GM21390 (cell line): ENCODE data around the gene NES.

ENCODE experiments used
- ATAC-seq: cut with Tn5 transposase; IDR thresholded peaks from one replicate; pipeline ENCODE4 v1.9.1; 2021; ENCODE audit not compliant: unreplicated experiment

The NES gene, protein sequence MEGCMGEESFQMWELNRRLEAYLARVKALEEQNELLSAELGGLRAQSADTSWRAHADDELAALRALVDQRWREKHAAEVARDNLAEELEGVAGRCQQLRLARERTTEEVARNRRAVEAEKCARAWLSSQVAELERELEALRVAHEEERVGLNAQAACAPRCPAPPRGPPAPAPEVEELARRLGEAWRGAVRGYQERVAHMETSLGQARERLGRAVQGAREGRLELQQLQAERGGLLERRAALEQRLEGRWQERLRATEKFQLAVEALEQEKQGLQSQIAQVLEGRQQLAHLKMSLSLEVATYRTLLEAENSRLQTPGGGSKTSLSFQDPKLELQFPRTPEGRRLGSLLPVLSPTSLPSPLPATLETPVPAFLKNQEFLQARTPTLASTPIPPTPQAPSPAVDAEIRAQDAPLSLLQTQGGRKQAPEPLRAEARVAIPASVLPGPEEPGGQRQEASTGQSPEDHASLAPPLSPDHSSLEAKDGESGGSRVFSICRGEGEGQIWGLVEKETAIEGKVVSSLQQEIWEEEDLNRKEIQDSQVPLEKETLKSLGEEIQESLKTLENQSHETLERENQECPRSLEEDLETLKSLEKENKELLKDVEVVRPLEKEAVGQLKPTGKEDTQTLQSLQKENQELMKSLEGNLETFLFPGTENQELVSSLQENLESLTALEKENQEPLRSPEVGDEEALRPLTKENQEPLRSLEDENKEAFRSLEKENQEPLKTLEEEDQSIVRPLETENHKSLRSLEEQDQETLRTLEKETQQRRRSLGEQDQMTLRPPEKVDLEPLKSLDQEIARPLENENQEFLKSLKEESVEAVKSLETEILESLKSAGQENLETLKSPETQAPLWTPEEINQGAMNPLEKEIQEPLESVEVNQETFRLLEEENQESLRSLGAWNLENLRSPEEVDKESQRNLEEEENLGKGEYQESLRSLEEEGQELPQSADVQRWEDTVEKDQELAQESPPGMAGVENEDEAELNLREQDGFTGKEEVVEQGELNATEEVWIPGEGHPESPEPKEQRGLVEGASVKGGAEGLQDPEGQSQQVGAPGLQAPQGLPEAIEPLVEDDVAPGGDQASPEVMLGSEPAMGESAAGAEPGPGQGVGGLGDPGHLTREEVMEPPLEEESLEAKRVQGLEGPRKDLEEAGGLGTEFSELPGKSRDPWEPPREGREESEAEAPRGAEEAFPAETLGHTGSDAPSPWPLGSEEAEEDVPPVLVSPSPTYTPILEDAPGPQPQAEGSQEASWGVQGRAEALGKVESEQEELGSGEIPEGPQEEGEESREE (N-terminal part only)

DNA sequence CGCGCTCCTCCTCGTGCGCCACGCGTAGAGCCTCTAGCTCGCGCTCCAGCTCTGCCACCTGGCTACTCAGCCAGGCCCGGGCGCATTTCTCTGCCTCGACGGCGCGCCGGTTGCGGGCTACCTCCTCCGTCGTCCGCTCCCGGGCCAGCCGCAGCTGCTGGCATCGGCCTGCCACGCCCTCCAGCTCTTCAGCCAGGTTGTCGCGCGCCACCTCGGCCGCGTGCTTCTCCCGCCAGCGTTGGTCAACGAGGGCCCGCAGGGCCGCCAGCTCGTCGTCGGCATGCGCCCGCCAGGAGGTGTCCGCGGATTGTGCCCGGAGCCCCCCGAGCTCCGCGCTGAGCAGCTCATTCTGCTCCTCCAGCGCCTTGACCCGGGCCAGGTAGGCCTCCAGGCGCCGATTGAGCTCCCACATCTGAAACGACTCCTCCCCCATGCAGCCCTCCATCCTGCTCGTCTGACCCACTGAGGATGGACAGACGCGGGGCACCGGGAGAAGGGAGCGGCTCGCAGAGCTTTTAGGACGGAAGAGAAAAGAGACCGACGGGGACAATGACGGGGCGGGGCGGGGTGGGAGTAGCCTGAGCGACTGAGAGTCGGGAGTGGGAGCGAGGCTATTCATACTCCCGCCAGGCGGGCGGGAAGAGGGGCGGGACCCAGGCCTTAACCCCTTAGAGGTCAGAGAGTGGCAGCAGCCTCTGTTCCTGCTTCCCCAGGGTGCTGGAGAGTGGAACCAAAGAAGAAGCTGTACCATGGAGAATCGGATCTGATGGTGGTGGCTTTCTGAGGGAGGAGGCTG lies at the start of gene NES:
TSS of gene NES (minus strand) at position 588 of the 796 bp plus-strand sequence. CDS start at position 445, 143 bp downstream.
- no peak for ATAC-seq

DNA sequence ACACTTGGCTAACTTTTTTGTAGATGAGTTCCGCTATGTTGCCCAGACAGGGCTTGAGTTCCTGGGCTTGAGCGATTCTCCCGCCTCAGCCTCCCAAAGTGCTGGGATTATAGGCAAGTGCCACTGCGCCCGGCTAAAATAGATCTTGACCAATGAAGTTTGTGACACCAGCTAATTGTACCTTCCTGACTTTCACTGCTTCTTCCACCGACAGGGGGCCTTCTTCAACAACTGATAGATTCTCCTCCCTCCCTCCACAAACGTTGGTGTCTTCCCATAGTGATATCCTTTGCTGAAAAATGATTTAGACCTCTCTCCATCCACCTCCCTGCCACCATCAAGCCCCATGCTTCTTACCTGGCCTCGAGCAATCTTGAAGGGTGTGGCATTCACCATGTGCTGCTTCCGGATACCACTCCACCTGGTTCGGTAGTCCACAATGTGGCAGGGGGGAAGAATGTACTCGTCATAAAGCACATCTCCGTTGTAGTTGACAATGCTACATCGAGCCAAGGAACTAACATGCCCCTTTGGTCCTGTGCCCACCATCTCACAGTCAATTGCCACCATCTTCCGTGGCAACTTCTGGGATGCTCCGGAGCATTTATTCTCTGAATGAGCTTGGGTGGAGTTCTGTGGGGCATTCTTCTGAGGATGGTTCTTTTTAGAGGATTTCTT lies 49.5 kb upstream of the NES start:
- no peak for ATAC-seq

DNA sequence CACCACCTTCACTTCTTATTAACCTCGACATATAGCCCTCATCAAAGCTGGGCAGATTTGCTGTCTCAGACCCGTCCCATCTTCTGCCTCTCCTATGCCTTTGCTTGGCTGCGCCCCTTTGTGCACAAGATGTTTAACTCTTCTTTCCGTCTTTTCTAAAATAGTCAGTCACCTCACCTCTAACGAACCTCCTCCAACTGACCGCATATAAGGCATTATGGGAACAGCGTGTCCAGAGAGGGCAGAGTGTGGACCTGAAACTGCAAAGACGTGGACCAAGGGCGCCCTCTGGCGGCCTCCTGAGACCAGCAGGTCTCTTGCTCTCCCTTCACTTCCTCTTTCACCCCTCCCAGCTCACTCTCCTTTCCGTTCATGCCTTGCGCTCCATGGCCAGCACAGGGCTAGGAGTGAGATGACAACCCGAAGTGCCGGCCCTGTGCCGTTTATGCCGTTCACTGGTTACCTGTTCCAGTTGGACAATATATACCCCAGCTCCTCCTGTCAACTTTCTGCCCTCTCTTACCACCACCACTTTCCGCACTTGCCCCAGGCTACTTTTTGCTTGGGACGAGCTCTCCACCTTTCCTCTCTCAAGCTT lies 48.6 kb upstream of the NES start:
- peak; percentile 39 for ATAC-seq

DNA sequence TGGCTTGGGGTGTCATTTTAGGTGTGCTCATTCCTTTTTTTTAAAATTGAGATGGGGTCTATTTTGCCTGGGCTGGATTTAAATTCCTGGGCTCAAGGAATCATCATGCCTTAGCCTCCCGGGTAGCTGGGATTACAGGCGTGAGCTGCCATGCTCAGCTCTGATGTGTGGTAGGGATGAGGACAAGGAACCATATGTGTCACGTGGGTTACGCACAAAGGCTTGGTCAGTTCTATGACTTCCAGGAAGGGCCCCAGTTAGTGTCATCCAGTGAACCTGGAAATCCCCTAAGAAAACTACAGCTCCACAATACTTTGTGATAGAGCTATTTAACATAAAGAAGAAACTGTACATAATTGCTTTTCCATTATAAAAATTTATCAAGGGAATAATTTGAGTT lies 44.3 kb upstream of the NES start:
- ATAC-seq: no peak

DNA sequence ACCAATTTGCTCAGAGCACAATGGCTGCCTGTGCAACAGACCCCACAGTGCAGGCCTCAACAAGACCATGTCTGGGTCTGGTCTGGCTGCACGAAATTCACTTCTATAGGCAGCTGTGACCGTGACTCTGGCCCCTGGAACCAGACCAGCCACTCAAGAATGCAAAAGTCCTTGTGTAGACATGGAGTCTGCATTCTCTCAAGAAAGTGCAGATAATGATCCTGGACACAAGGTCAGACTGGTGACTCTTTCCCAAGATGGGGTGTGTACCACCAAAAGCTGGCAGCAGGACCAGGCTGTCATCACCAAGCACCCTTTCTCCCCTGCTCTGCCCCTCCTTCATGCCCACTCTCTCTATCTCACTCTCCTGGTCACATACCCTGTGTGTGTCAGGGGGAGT lies 43.9 kb upstream of the NES start:
- ATAC-seq: no peak

DNA sequence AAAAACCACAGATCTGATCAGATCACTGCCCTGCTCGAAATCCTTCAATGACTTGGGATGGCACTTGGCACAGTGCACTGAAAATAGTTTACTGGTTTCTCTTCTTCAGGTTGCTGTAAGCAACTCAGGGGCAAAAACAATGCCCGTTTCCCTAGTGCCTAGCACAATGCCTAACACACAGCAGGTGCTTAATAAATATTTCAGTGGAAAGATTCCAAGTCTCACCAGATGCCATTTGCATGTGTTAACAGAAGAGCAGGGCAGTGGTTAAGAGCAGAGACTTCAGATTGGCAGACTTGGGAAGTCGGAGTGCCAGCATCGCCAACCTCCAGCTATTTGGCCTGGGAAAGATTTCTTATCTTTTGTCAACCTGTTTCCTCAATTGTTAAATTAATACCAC lies 40.1 kb upstream of the NES start:
- ATAC-seq: no peak

DNA sequence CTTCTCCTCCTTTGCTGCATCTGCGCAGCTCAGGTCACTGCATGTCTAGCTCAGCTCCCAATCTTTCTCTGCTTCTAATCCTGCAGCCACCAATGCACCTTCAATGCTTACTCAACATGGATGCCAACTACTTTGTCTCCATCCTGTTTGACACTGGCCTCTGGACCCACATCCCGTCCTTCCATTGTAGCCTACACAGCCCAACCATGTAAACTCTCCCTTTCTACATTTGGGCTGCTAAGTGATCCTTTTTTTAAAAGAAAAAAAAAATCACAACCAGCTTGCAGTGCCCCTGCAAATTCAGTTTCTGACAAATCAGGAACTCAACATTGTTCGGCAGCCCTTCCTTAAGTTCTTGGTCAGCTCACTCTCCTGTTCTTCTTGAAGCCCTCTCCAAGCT lies 37.6 kb upstream of the NES start:
- ATAC-seq: no peak

DNA sequence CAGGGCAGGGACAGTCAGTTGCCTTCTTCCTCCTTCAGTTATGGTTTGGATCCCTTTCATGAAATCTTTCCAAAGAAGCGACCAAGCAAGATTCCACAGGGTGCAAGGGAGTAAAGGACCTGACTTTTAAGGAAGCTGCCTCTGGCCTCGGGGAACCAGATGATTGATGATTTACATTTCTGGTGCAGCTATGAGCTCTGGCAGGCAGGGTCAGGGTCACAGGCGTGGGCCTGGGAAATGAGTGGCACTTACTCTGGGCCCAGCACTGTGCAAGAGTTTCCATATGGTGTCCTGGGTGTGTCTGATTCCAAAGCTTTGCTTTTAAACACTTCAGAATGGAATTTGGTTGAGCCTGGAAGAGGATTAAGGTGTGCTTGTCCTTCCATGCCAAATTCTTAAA lies 35.4 kb upstream of the NES start:
- no peak for ATAC-seq

DNA sequence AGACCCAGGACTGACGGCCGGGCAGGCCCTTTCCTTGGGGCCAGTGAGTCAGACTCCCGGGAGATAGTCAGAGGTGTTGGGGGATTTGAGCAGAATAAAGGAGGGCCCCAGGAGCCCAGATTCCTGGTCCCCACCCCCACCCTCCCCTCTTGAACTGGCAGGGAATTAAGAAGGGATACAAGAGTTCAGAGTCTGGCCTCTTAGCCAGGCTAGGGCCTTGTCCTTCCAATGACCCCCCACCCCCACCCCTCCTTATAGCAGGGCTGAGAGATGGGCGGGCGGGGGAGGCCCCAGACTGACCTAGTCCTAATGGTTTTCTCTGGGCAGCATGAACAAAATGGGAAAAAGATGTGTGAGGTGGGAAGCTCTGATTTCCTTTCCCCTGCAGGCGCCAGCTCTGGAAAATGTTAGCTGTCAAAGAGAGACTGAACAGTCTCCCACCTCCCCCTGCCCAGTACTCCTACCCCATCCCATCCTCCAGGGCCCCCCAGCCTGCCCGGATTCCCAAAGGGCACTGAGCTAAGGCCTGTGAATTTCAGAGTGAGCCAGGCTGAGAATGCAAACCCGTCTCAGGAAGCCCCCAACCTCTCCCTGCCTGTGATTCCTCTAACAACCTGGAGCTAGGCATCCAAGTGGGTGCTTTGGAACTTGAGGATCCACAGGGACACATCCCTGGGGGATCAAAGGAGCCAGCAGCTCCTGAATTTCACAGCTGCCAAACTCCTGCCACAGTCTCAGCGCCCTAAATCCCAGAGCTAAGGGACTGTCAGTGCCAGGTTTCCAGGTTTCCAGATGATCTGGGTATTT lies 34.0 kb upstream of the NES start:
- no peak for ATAC-seq

DNA sequence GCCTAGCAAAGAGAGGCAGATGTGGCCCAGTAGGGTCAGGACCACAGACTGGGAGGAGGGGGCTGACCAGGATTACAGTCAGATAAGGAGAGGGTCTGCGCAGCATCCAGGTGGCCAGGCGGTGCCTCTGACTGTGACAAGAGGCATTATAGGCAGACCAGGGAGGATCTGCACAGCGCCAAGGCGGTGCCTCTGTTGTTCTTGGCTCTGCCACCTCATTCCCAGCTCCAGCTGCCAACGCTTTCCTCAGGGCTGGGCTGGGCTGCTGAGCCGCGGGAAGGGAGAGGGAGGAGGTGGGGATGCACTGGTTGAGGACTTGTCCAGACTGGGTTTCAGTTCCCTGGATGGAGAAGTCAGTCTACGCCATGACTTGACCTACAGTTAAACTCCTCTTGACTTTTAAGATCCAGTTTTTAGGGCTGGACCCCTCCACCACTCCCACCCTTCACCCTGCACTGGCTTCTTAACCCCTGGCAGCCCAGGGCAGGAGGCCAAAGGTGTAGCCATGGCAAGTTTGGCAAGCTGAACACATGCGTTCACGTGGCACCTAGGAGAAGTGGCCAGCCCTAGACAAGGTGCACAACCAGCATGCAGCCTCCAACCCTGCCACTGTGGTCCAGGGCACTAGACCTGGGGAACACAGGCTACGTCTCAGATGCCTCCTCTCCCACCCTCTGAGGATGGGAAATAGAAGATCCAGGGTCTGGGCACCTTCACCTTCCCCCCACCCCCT lies 32.7 kb upstream of the NES start:
- ATAC-seq: no peak

DNA sequence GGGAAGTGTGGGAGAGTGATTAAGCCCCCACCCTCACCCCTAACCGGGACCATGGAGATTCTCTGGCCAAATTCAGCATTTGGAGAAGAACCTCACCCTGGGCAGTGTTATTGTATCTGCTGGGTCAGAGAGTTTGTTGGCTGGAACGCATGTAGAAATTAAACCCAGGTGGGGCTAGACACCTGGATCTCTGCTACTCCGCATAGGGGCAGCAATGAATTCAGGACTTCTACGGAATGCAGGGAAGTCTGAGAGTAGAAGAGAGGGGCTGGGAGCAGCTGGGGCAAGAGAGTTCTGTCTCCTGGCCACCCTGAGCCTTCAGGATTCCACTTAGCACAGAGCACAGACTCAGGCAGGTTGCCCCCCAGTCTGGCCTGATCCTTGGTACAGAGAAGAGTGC lies 31.8 kb upstream of the NES start:
- ATAC-seq: no peak

DNA sequence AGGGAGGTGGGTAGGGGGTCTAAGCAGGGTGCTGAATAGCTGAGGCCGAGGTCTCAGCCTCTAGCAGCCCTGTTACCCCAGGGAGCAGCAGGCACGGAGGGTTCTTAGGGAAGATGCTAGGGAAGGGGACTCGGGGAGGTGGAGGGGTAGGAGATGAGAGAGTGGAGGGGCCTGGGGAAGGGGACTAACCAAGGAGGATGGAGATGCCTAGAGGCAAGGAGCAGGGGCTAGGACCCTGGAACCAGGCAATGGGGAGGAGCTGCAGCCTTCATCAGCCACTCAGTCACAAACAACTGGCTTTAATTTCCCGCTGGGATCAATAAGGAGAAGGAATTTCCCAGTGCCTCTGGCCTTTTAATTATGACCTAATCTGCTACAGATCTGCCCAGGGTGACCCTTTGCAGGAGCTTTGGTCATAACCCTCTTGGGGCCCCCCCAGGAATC lies 31.0 kb upstream of the NES start:
- no peak for ATAC-seq

DNA sequence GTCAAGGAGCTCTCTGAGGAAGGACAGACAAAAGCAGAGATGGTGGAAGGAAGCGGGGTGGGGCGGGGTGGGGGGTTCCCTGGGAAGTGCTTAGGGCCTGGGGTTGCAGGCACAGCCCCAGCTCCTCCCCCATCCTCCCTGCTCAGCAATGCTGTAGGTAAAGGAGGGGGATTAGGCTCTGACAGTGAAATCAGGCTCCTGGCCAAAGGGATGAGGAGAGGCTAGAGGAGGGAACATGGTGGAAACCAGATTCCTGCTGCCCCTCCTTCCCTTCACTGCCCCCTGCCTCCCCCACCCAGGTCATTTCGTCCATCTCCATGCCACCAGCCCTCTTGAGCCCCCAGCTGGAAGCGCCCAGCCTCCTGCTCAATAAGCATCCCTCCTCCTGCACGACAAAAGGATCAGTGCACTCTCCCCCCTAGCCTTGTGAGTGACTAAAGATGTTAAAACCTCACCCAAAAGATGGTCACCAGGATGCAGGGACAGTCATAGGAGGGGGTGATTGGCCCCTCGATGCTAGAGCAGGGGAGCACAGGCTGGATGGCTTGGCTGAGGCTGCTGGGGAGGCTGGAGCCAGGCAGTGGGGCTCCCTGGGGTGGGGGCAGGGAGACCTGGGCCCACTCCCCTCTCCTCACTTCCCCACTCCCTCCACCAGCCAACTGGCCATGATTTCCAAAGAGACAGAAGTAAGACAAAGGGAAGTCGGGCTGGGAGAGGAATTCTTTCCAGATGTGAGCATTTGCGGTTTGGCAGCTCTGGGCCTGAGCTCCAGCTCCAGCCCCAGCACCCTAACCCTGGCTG lies 30.4 kb upstream of the NES start:
- ATAC-seq: no peak

DNA sequence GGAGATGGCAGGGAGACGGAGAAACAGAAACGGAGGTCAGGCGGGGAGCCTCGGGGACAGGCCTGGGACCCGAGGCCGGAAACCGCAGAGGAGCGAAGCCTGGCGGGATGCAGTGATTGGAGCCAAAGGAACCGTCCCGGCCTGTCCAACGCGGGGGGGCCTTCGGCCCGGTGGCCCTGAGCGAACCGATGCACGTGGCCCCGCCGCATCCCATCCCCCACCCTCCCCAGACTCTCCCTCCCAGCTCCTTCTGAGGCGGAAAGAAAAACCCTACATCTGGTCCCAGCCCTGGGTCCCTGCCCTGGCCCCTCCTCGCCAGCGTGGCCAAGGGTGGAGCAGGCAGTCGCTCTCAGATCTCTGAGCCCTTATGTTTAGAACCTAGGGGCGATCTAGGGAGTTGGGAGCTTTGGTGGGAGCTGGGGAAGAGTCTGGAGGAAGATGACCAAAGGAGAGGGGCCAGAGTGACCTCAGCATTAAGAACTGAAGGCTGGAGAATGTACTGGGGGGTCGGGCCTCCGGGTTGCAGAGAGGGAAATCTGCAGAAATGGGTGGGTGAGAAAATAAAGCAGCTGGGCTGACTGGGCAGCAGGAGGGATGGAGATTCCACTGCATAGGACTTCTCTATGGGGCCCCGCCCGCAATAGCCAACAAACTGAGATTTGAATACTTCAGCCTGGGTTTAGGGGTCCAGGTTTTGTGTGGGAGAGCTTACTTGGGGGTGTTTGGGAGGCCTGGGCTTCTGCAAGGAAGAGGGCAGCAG lies 29.6 kb upstream of the NES start:
- no peak for ATAC-seq

DNA sequence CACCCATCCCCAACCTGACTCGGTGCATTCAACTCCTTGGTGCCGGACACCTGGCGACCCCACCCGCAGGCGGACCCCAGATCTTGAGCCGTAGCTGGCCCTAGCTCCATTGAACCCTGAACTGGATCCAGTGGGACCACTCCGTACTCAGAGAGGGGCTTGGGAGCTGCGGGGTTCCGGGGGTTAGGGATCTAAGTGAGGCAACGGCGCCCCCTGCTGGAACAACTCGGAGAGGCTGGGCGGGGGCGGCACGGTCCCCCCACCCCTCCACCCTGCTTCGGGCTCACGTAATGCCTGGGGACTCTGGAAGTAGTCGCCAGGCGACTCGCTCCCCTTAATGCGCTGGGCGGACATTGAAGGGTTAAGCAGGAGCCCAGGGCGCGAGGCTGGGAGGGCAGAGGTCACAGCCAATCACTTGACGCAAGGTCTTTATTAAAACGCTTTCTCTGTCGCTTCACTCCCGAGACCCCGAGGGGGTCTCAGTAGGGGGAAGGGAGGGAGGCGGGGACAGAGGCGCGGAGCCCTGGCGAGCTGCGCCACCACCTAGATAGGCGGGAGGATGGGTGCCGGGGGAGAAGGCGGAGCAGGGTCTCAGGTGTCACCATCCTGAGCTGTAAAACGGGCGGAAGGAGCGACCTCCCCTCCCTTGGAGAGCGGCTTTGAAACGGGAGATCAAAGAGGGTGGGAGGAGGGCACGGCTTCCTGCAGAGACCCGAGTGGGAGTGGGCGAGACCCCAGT lies 28.9 kb upstream of the NES start:
- no peak for ATAC-seq
